Upper lobe of left lung (tissue), 4 donors: ENCODE data around the gene CCDC190.

Experiments
- CTCF ChIP-seq, 6 experiments: fragments of 450-650 bp in 4 of 6; fragments of 200-600 bp in 2 of 6; sonication (generic) in 2 of 6; IDR thresholded peaks; one replicate each; pipeline ENCODE4 v1.5.1; 2016 to 2019; ENCODE audit warnings: antibody characterized with exemption in 6 of 6
- POLR2A ChIP-seq, 4 donors: fragments of 450-650 bp; IDR thresholded peaks; one replicate each; pipeline ENCODE4 v1.5.1; 2016 to 2017; ENCODE audit warnings: antibody characterized with exemption in 4 of 4, mild to moderate bottlenecking in 2 of 4

- TF ChIP-seq POLR2A (IDR thresholded peaks at IDR 0.05) (no peak), CTCF (IDR thresholded peaks at IDR 0.05) (no peak)
Measured at GRCh38 chr1:162835157-162835899, 25.6 kb downstream of the CCDC190 start.
